GM12865 (cell line): ENCODE results near the gene FBN1.

Experiments used
- DNase-seq: peaks from one replicate; pipeline ENCODE4 v3.0.0; 2010; ENCODE audit warnings: low read depth
- H3K4me3 ChIP-seq: 2 replicates; pipeline ENCODE4 v1.5.1; 2011; ENCODE audit warnings: mild to moderate bottlenecking, low read depth, low read length, control low read depth
- TF ChIP-seq, protein P1 (sequence below): IDR thresholded peaks from 2 replicates; pipeline ENCODE4 v1.5.1; 2011; ENCODE audit warnings: low read length, control low read depth, low read depth, inconsistent platforms; ENCODE audit not compliant: insufficient read depth; ENCODE audit errors: missing control alignments

The FBN1 gene

DNA sequence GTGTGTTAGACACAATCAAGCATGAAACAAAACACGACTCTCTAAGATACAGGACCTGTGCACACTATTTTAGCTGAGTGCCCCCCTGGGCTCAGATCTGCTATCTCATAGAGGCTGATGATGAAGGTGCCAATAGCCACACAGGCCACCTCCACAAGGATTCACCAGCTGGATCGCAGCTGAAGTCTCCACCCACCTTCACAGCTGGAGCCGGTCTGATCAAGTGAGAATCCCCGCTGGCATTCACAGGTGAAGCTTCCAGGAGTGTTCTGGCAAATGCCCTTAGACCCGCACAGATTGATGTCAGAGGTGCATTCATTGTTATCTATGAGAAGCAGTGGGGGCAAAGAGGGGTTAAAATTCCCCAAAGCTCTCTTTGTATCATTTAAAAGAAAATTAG, 224.1 kb downstream of the FBN1 start:
- no peak overlapping the region for H3K4me3 ChIP-seq
- TF ChIP-seq, protein P1, sequence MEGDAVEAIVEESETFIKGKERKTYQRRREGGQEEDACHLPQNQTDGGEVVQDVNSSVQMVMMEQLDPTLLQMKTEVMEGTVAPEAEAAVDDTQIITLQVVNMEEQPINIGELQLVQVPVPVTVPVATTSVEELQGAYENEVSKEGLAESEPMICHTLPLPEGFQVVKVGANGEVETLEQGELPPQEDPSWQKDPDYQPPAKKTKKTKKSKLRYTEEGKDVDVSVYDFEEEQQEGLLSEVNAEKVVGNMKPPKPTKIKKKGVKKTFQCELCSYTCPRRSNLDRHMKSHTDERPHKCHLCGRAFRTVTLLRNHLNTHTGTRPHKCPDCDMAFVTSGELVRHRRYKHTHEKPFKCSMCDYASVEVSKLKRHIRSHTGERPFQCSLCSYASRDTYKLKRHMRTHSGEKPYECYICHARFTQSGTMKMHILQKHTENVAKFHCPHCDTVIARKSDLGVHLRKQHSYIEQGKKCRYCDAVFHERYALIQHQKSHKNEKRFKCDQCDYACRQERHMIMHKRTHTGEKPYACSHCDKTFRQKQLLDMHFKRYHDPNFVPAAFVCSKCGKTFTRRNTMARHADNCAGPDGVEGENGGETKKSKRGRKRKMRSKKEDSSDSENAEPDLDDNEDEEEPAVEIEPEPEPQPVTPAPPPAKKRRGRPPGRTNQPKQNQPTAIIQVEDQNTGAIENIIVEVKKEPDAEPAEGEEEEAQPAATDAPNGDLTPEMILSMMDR, result no peak
- no peak for DNase-seq

DNA sequence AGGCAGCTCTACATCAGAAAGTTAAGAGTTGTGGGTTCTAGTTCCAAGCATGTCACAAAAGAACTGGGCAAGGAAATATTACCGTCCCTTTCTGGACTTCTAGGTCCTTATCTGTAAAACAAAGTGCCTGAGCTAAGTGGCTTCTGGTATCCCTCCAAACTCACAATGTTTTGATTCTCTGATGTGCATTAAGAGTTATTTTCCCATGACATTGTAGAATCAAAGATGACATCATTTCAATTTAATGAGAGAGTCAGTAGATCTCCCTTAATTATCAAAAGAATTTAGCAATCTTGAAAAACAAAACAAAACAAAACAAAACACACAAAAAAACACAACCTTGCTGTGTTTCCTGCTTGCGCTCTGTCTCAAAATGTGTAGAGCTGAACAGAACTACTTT, 225.6 kb downstream of the FBN1 start:
- TF ChIP-seq, protein P1, result no peak

DNA sequence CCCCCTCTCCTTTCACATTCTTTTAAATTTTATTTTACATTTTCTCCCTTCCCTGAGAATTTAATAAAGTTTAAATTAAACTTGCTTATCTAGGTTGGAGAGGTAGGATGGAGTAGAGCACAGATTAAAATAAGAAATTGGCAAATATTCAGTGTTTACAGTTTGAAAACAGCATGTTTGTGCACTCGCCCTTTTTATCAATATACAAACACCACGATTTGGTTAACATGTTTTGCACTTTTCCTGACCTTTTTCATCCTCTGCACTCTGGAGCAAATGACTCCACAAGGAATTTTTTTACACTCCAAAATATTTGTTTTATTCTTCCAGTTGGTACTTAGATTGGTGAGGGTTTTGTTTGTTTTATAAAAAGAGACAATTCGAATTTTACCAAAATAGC, 227.2 kb downstream of the FBN1 start:
- DNase-seq, result no peak
- no peak overlapping the region for H3K4me3 ChIP-seq
- TF ChIP-seq, protein P1, result no peak

More for the DNA sequence above, 225.6 kb downstream of the FBN1 start:
- H3K4me3 ChIP-seq, result no peak overlapping the region
- DNase-seq, result no peak

DNA sequence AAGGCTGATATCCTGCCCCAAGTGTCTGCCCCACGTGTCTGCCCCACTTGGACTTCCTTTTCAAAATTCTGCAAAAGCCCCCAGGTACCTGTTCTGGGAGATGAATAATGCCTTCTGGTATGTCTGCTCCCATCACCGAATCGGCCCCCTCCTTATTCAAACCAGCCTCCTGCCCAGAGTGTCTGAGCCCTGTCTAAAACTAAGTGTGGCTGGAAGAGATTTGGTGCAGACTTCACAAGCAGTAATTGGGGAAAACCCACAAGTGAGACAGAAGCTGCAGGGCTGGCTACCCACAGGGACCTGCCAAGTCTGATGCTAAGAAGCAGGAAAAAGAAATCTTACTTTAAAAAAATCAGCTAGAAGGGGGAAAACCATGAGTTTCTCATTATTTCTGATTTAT, 229.2 kb downstream of the FBN1 start:
- TF ChIP-seq, protein P1, result no peak
- peak; percentile 36 for DNase-seq
- no peak overlapping the region for H3K4me3 ChIP-seq

DNA sequence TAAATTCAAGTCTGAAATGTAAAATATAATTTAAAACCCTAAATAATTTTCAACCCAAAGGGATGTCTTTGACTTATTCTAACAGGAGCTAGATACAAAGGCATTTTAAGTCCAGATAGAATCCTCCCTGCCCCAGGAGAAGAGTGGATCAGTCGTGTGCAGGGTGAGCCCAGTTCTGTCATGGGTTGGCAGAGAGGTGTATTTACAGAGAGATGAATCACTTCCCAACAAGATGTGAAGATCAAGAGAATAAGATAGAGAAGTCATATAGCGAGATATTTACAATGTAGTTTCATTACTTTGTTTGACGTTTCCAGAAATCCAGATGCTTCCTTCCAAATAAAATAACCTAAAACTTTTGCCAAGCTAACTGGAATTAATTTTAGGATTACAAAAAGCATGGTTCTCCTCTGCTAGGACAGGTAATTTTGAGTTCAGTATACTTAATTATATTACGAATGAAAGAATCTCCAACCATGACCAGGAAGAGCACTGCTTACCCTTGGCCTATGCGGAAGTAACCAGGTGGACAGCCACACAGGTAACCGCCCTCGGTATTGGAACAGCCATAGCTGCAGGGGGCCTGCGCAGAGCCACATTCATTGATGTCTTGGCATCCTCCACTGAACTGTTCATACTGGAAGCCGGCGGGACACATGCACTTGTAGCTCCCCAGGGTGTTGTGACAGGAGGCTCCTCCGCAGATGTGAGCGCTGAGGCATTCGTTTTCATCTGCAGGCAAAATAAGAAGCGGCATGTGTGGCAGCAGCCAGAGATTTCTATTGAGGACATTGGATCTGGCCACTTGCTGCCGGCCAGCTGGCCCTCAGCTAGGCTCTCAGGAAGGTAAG, 230.2 kb downstream of the FBN1 start:
- H3K4me3 ChIP-seq, result no peak overlapping the region
- TF ChIP-seq, protein P1, result no peak
- DNase-seq, result no peak

DNA sequence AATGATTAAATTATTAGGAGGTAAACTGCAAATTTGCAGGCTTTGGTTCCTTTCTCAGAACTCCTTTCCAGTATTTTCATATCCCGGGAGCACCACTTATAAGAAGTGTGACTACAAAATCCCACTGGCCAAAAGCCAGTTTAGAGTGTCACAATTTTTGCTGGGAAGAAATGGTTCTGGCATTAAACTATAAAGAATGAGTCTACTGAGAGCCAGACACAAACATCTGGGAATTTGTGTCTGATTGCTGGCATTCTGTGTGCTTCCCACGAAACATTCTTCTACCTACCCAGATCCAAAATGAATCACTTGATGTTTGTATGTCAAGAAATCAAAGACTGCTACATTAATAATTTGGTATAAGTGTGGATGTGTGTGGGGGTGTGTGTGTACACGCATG, 231.5 kb downstream of the FBN1 start:
- DNase-seq, result no peak
- H3K4me3 ChIP-seq, result no peak overlapping the region
- TF ChIP-seq, protein P1, result no peak

DNA sequence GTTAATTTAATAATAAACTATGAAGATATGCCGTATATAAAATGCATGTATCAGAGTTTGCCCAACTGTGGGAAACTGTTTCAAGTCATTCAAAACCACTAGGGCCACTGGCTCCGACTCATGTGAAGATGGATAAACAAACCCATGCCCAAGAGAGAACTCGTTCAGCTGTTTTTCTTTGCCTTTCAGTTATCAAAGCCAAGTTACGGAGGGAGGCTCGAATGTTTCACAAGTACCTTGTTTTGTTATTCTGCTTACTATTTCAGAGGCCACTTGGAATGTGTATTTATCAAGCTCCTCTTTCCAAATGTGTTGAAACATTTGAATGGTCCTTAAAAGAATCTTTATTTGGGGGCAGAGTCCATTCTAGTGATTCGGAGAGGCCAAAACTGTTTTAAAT, 232.2 kb downstream of the FBN1 start:
- DNase-seq, result no peak
- TF ChIP-seq, protein P1, result no peak
- H3K4me3 ChIP-seq, result no peak overlapping the region
